HepG2 (cell line): ENCODE data around the gene HMGCS2. TPM values are rescaled to one million over a fixed set of nuclear protein-coding genes. Genes with fewer than 3 reads are reported as not detected.

Experiments
- ARID3A ChIP-seq: IDR thresholded peaks from 2 replicates; pipeline ENCODE4 v1.6.1; 2012; ENCODE audit warnings: low read depth, low read length, improper control_type of control experiment
- KDM5A ChIP-seq: fragments of 200-600 bp; sonication (generic); IDR thresholded peaks from 2 replicates; pipeline ENCODE4 v1.7.0; 2018; ENCODE audit warnings: antibody characterized with exemption, mild to moderate bottlenecking, low read length, borderline replicate concordance
- LBX2 ChIP-seq: sonication (generic); formaldehyde crosslinking; IDR thresholded peaks from 2 replicates; pipeline ENCODE4 v1.5.0; 2020; ENCODE audit warnings: missing genetic modification reagents, mild to moderate bottlenecking, borderline replicate concordance
- NR2F2 ChIP-seq: IDR thresholded peaks from 2 replicates; pipeline ENCODE4 v1.6.1; 2012; ENCODE audit warnings: low read depth, inconsistent platforms, borderline replicate concordance
- ZBTB26 ChIP-seq: IDR thresholded peaks from 2 replicates; pipeline ENCODE4 v1.6.1; 2016; ENCODE audit warnings: missing compliant biosample characterization, missing genetic modification reagents, borderline replicate concordance
- ZBTB3 ChIP-seq: sonication (generic); formaldehyde crosslinking; IDR thresholded peaks from 2 replicates; pipeline ENCODE4 v1.4.0; 2020; ENCODE audit warnings: low read depth, mild to moderate bottlenecking, moderate library complexity, missing genetic modification reagents, borderline replicate concordance
- ZBTB7A ChIP-seq: sonication (generic); formaldehyde crosslinking; IDR thresholded peaks from 2 replicates; pipeline ENCODE4 v1.8.0; 2022; ENCODE audit warnings: mild to moderate bottlenecking, missing genetic modification reagents
- ZNF142 ChIP-seq: sonication (generic); formaldehyde crosslinking; IDR thresholded peaks from 2 replicates; pipeline ENCODE4 v1.4.0; 2020; ENCODE audit warnings: missing genetic modification reagents
- ZNF232 ChIP-seq: sonication (generic); formaldehyde crosslinking; IDR thresholded peaks from 2 replicates; pipeline ENCODE4 v1.4.0; 2020; ENCODE audit warnings: missing genetic modification reagents, borderline replicate concordance
- ZNF501 ChIP-seq: sonication (generic); formaldehyde crosslinking; IDR thresholded peaks from 2 replicates; pipeline ENCODE4 v1.5.1; 2020; ENCODE audit warnings: mild to moderate bottlenecking, moderate library complexity, missing genetic modification reagents
- ZSCAN12 ChIP-seq: sonication (generic); formaldehyde crosslinking; IDR thresholded peaks from 2 replicates; pipeline ENCODE4 v1.9.0; 2021; ENCODE audit warnings: mild to moderate bottlenecking, missing genetic modification reagents
- ZXDC ChIP-seq: sonication (generic); formaldehyde crosslinking; IDR thresholded peaks from 2 replicates; pipeline ENCODE4 v1.5.0; 2020; ENCODE audit warnings: mild to moderate bottlenecking, missing genetic modification reagents
- polyA plus RNA-seq, 8 experiments: library from polyadenylated mRNA; depleted of rRNA in 3 of 8; stranded (reverse) in 7 of 8; unstranded in 1 of 8; fragments of >200 nt; fragmentation: Illumina TruSeq in 4 of 8; extraction: Trizol in 4 of 8; gene quantifications; 2 replicates each; pipeline versions ENCODE4 v1.2.1 to v1.2.3, GENCODE V29; 2011 to 2016; ENCODE audit warnings: low read depth in 4 of 8, missing spikeins in 1 of 8, mixed read lengths in 1 of 8; ENCODE audit not compliant: insufficient read depth in 1 of 8
- total RNA-seq, 5 experiments: library from RNA; depleted of rRNA; stranded (reverse); fragments of >200 nt; fragmentation: Illumina TruSeq; extraction: Trizol; gene quantifications; 2 replicates each; pipeline ENCODE4 v1.2.3, GENCODE V29; 2016; ENCODE audit warnings: low read depth in 1 of 5

Gene HMGCS2
- total and polyA plus RNA-seq, 2 of the 13 experiments (the other 11 are each of a cell fraction or from before 2014, with no cell fraction given): 0.44 to 1.5 TPM

GRCh38 chr1:119805247-119805646 is 36.5 kb upstream of the HMGCS2 start (continued):
- TF ChIP-seq ZNF142 (no peak), NR2F2 (0 out of 2 replicates have a peak, but pooled peaks have one; percentile 57), ZBTB26 (CRISPR knock-in tag) (no peak), LBX2 (CRISPR knock-in tag) (no peak), KDM5A (no peak), ZNF501 (CRISPR knock-in tag) (no peak), ZBTB7A (CRISPR knock-in tag) (peak; percentile 80), ZXDC (CRISPR knock-in tag) (no peak), ARID3A (no peak), ZBTB3 (CRISPR knock-in tag) (no peak), ZSCAN12 (CRISPR knock-in tag) (no peak), ZNF232 (CRISPR knock-in tag) (no peak)
